ENCODE data around the gene TTLL11.

The TTLL11 gene

DNA sequence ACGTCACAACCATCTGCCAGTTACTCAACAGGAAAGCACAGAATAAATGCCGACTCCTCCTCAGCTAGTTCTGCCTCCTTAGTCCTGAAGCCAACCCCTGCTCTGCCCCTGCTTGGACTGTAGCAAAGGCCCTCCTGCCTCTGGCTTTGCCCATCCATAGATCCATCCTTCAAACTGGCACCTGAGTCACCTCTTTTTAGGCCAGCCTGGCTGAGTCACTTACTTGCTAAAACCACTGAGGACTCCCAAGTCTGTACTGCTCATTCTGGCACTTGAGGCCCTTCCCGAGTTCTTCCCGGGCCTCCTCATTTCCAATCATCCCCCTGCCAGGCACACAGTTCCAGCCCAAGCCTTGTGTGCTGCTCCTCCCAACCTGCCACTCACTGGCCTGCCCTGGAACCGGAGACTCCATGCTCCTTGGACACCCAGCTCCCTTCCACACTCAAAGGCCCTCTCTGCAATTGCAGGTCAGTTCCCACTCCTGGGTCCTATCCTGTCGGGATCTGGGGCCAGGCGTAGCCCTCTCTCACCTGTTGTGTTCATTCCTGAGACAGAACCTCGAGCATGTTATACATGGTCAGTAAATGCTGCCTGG lies 221.6 kb downstream of the TTLL11 start:
- no peak for DNase-seq

DNA sequence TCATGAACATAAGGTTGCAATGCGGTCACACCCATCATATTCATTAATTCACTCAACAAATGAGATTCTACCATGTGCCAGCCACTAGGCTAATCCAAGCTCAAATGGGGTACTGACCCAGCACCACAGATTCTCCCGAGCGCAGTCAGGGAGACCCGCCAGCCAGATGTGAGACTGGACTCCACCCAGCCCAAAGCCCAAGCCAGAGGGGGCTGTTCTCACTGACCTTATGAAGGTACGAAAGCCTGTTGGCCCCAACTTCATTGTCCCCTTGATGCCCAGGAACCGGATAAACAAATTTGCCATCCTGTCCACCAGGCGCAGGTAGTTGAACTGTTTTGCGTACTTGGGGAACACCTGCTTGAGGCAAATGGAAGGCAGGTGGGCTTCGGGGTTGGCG lies 222.8 kb downstream of the TTLL11 start:
- no peak for DNase-seq

DNA sequence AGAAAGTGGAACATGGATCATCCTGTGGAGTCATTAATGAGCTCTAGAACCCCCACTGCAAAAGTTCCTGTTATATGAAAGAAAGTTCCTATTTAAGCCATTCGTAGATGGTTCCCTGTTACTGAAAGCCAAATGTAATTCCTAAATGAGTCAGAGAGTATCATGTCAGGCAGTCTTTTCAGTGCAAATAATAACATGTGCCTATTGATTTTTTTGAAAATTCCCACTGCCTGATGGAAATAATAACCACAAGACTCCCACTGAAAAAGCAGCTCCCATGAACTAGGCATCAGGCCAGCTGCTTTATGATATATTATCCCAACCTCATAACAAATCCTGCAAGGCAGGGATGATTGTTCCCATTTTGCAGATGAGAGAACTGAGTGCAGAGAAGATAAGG lies 224.5 kb downstream of the TTLL11 start:
- no peak for DNase-seq

DNA sequence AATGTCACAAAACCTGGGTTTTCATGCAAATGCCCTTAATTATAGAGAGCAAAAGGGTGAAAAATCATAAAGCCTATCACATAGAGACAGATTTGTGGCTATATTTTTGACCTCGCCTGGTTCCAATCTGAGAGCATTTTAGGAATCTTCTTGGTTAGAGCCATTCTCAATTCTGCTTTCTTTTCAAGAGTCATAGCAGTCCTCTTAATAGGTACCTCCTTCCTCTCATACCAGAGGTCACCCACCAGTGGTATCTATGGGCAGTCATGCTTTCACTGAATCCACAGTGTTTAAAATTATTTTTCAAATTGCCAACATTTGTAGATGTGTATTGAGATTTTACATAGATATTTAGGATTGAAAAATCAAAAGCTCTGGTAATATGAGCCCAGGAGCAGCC lies 226.2 kb downstream of the TTLL11 start:
- no peak for DNase-seq

DNA sequence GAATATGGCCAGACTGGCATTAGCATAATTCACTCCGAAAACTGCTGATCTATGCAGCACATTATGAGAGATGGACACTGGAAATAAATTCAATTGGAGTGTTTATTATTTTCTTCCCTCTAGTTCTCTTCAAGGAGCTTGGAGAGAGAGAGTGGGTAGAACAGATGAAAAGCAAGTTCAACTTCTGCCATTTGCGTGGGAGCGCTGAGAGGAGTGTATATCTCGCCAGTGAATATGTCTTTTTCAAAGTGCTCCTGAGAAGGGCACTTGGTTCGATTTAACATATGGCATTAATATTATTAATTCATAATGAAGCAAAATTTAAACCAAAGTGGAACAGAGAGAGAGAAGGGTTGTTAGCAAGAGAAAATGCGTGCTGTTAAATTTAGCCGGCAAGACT lies 227.2 kb downstream of the TTLL11 start:
- DNase-seq, result no peak

DNA sequence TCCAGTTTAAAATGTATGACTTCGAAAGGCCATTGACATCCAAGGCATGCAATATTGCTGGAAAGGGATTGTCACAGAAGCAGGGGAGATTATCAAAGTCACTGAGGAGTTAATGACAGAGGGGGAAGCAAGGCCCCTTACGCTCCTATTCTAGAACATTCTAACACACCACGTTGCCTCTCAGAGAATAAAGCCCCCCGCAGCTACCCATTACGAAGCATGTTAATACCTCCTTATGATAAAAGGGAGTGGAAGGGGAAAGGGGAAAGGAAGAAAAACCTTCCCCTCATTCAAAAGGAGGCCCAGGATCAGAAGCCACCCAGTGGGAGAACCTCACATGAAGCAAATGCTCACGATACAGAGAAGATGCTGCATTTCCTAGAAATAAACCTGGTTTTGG lies 228.0 kb downstream of the TTLL11 start:
- DNase-seq, result no peak

DNA sequence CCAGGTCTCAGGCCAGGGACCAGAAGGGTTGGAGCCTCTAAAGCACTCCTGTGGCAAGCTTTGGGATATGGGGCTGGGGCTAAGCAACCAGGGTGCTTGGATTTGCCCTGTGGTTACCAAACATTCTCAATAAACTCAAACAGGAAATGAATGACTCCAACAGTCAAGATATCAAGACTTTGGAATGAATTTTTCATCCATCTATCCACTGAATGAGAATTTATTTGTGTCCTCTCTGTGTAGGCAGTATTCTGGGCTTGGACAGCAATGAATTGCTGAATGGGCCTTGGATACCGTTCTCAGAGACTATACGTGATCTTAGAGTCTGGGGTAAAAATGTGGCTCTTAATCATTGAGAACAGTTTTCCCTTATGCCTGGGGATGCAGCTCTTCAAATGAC lies 229.2 kb downstream of the TTLL11 start:
- DNase-seq, result no peak

DNA sequence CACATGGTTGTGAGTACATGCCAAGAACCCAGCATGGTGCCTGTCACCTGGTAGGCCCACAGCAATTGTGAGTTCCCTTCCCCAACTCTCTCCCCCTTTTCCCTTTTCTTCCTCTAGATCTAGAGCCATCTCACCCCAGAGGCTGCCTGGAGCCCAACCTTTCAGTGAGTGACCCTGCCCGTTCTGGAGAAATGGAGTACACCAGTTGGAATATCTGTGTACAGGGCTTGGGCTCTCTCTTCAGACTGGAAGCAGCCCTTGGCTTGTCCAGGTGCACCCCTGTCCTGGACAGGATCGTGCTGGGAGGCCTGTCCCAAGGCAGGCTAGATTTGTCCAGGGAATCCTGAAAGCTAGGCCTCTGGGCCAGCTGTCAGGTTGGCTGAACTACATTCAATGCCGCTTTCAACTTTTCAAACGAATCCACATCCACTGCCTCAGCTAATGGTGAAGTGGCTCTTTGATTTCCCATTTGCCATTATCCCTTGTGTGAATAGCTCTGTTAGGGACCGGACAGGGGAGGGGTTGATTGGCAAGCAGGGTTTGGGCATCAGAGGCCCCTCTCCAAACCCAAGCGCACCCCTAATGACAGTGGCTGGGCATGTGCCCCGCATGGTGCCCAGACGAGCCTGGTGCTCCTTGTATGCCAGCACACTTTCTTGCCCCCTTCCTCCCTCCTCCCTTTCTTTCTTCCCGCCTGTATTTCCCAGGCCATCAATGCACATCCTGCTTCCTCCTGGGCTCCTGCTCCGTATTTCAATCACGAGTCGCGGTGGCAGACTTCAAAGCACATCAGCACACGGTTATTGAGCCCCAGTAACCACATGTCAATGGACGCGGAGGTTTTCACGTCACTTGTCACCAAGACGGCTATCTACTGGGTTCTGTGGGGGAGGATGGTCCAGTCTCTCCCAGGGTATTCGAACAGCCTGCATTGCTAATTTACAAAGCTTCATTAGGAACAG lies 230.5 kb downstream of the TTLL11 start:
- no peak for DNase-seq

DNA sequence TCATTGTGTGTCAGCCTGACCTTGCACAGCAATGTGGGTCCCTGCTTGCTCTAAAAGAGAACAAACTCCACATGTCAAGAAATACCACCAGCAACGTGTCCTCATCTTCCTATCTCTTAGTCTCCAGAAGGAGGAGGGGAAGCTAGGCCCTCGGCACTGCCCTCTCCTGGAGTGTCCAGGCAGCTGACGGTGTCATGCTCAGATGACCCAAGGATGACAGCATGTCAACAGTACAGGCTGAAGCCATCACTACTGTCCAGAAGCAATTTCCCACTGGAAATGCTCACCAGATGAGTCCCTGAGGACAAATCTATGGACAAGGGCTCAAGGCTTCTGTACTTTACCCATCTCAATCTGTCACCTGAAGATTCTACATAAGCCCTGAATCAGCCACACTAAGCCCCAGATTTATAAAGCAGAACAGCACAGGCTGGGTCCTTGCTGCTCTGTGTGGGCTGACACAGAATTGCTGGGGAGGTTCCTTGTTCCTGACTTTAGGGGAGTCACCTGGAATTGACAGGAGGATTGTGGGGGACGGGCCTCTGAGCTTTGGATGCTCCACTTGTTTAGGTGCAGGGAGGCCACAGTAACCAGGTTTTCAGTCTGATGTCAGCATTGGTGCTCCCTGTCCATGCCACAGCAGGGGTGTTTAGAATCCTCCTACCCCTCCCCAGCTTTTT lies 231.5 kb downstream of the TTLL11 start:
- peak; percentile 77 for DNase-seq

DNA sequence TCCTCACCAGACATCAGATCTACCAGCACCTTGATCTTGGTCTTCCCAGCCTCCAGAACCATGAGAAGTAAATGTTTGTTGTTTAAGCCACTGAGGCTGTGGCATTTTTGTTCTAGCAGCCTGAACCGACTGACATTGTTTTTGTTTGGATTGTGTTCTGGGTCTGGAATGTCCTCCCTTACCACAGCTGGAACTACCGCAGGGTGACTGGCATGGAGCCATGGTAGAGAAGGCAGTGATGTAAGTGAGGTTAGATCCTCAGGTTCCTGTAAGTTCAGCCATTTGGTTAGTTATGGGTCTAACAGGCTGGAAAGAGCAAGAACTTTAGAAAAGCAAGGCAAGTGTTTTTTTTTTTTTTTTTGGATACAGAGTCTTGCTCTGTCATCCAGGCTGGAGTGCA lies 232.4 kb downstream of the TTLL11 start:
- no peak for DNase-seq

DNA sequence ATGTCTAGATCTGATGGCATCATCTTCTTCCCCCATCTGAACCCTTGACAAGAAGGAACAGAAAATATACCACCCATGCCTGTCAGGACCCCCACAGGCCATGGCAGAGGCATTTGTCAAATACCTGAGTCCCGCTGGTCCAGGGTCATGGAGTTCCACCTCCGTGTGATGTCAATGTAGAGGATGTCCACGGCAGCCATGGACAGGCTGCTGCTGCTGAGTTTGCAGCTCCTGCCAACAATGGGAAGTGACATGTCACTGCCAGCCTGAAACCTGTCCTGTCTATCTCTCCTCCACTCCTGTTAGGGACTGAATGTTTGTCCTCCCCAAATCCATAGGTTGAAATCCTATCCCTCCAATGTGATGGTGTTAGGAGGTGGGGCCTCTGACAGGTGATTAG lies 232.9 kb downstream of the TTLL11 start:
- DNase-seq, result no peak

DNA sequence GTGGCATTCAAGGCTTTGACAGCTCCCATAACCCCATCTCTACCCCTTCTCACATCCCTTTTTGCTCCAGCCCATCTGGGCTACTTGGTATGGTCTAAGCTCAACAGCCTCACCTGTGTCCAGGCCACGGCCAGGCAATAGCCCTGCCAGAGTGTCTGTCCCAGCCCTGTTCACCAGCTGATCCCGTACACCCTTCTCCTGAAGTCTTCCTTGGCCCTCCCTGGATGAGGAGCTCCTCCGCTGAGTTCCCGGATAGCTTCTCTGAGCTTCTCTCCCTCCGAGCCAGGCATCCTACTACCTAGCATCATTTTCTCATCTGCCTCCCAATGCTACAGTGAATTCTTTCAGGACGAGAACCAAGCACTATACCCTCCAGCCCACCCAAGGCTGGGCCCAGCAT lies 233.5 kb downstream of the TTLL11 start:
- no peak for DNase-seq

DNA sequence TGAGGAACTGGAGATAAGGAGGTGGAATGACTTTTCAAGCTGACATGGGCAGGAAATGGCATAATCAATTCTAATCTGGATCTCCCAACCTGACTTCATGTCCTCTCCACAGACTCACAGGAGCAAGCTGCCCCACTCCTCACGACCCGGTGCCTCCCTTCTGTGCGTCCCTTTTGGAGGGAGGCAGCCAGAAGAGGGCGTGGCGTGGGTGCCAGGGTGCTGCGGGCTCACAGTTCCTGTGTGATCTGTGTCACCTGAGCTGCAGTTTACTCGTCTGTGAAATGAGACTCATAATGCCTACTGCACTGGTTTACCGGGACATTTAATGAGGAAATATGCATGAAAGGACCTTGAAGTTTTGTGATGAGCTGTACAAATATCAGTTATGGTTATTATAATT lies 234.3 kb downstream of the TTLL11 start:
- DNase-seq, result no peak

DNA sequence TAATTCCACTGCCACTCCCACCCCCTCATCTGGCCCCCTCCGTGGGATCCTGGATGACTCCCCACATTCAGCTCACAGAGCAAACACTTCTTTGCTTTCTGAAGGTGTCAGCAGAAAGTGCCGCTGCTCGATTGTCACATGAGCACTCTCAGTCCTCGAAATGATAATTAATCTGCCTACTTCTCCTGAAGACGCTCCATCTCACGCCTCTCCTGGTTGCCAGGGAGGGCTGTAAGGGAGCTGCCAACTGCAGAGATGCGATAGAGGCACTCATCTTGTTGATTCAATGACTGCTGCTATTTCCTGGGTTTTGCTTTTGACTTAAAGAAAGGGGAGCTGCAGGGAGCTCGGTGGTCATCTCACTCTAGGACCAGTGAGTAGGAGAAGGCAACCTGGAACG lies 235.2 kb downstream of the TTLL11 start:
- peak; percentile 9 for DNase-seq

DNA sequence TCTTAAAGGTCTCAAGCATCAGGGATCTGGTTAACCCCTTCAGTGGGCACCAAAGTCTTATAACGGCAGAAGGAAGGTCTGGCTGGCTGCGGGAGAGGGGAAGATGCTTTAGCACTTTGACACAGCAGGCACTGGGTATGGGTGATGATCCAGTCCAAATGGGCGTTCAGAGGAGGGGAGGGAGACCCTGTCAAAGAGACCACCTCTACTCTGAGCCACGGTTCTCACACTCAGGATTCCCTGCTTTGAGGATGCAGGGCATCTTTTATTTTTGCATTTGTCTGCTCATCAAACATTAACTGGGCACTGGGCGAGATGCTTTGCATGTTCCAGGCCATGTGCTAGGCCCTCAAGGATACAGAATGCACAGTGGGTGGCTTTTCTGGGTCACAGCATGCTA lies 237.6 kb downstream of the TTLL11 start:
- DNase-seq, result no peak

DNA sequence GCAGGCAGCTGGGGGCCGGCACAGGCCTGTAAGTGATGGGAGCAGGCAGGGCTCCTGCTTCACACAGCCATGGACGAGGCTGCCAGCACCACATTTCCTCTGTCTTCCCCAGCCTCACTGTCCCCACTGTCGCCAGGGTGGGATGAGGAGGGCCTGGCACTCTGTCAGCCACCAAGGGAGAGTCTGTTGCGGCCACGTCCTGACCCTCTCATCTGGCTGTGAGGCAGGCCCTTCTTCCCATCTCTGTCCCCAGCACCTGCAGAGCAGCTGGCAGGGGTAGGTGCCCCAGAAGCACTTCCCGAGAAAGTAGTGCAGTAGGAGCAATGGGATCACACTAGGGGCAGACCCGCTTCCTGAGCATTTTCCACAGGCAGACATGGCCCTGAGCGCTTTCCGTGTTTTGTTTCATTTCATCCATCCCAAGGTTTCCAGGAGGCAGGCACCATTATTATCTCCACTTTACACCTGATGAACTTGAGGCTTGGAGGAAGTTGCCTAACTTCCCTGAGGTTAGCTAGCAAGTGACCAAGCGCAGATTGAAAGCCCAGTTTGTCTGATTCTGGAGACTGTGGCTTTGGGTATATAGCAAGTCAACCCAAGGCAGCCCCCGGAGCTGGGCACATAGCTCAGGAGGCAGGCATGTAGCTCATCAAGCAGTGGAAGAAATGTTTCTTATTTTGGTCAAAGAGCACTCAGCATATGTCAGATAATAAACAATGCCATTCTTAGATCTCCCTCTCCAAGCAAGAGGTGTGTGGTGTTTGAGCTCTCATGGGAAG lies 239.3 kb downstream of the TTLL11 start:
- DNase-seq, result no peak

DNA sequence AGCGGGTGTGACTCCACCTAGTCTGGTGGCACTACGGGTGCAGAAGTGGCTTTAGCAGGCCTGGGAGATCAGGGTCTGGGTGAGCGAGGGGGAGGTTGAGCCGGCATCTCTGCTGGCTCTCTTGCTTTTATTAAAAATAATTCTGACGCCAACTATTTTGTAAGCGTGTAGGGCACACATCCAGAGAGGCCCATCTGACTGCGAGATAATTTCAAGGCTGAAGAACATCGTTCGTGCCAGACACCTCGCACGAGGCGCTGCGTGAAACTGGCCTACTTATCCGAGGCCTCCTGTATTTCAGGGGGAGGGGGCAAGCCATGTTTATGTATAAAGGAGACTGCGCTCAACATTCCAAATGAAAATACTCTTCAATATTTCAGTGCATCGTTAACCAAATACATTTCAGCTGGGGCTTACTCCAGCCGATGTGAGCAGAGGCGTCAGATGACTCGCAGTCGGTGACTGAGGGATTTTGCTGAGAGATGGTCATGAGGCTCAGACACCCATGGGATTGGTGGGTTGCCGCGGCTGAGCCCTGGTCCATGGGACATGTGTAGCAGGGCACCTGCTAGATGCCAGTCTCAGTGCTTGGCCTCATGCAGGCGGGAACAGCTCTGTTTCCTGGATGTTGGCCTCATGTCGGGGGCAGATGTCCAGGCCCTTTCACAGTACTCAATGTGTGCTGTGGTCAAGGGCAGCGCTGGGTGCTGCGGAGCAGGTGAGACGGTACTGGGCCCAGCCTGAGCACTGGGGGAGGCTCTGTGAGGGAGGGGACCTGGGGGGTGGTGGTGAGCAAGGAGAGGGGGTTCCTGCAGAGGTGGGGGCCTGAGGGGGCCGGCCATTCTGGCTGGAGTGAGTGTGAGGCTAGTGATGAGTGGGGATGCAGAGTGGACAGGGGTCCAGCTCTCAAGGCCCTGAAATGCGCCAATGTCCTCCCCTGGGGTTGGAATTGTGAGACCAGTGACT lies 240.2 kb downstream of the TTLL11 start:
- no peak for DNase-seq

DNA sequence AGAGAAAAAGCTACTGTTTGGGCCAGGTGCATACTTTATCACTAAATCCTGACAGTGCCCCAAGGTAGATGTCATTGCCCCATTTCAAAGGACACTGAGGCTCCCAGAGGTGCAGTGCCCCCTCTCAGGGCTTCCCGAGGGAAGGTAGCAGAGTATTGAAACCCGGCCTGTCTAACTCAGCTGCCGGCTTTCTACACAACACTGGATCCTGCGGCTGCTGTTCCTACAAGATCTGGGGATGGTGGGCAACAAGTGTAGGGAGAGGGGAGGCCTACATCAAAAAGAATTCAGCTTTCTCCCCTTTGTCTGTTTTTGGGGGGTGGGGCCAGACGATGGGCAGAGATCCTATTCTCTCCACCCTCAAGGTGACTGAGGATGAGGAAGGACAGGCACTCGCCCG lies 240.9 kb downstream of the TTLL11 start:
- no peak for DNase-seq

DNA sequence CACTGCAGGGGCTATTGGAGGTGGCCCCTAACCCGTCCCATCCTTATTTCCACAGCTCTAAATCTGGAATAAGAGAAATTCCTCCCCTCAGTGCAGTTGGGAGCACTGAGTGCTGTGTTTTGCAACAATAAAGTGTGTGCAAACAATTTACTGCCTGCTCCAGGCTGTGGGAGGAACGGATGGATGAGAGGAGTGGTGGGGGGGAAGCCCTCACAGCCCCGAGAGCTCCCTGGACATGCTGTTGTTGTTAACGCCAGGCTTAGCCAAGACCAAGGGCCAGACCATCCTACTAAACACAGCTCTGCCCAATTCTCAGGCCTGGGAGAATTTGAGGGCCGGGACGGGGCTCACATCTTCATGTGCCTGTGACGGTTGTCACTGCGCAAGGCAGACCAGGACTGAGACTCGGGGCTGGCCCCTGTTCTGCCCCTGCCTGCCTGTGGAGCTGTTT lies 241.4 kb downstream of the TTLL11 start:
- no peak for DNase-seq

DNA sequence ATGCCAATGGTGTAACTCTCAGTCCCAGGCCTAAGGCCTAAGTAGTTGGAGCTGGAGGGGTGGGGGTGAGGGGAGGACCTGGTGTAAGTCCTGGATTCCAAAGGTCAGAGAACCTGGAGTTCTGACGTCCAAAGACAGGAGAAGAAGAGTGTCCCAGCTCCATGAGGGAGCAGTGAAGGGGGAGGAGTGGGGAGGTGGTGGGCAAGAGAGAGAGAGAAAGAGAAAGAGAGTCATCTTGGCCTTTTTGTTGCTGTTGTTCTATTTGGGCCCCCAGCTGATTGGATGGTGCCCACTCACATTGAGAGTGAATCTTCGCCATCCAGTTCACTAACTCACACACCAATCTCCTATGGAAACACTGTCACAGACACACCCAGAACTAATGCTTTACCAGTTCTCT lies 242.7 kb downstream of the TTLL11 start:
- DNase-seq, result no peak

DNA sequence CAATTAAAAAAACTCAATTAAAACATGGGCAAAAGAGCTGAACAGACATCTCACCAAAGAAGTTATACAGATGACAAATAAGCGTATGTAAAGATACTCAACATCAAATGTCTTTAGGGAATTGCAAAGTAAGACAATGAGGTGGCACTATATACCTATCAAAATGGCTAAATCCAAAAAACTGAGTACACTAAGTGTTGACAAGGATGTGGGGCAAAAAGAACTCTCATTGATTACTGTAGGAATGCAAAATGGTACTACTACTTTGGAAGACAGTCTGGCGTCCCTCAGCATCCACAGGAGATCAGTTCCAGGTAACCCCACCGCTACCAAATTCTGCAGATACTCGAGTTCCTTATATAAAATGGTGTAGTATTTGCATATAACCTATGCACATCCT lies 243.6 kb downstream of the TTLL11 start:
- no peak for DNase-seq

DNA sequence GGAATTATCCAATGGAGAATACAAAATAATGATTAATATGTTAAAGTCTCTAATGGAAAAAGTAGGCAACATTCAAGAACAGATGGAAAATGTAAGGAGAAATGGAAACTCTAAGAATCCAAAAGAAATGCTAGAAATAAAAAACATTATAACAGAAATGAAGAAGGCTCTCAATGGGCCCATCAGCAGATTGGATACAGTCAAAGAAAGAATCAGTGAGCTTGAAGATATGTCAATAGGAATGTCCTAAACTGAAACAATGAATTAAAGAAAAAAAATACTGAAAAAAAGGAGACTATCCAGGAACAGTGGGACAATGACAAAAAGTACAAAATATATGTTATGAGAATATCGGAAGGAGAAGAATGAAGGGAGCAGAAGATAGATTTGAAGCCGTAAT lies 248.5 kb downstream of the TTLL11 start:
- DNase-seq, result no peak

All from hematopoietic multipotent progenitor cell treated with erythropoietin and hydrocortisone succinate and interleukin-3 and kit ligand, for 6 days (in vitro differentiated cells).